Smooth muscle cell (in vitro differentiated cells): ENCODE measurements around the gene RFT1. TPM values are rescaled to one million over a fixed set of nuclear protein-coding genes. Genes with fewer than 3 reads are reported as not detected.

ENCODE experiments used
- DNase-seq: peaks from one replicate; lab custom pipeline; 2025; ENCODE audit not compliant: unreplicated experiment; lab: John Stamatoyannopoulos, UW
- H2AFZ ChIP-seq: fragments of 200-600 bp; sonication (generic); 2 replicates; pipeline ENCODE4 v1.6.0; 2016; ENCODE audit warnings: antibody characterized with exemption, low read depth, mild to moderate bottlenecking
- H3F3A ChIP-seq: fragments of 200-600 bp; sonication (generic); 2 replicates; pipeline ENCODE4 v1.6.0; 2017; ENCODE audit warnings: antibody characterized with exemption, low read depth
- H3K27ac ChIP-seq: fragments of 200-600 bp; sonication (generic); 2 replicates; pipeline ENCODE4 v1.5.1; 2016; ENCODE audit warnings: low read depth, mild to moderate bottlenecking
- H3K27me3 ChIP-seq: fragments of 200-600 bp; sonication (generic); 2 replicates; pipeline ENCODE4 v1.6.1; 2016; ENCODE audit warnings: low read depth, mild to moderate bottlenecking
- H3K36me3 ChIP-seq: fragments of 200-600 bp; sonication (generic); 2 replicates; pipeline ENCODE4 v1.5.1; 2016; ENCODE audit warnings: low read depth
- H3K4me1 ChIP-seq: fragments of 200-600 bp; sonication (generic); 2 replicates; pipeline ENCODE4 v1.5.1; 2016; ENCODE audit warnings: low read depth
- H3K4me2 ChIP-seq: fragments of 200-600 bp; sonication (generic); 2 replicates; pipeline ENCODE4 v1.6.0; 2016; ENCODE audit warnings: mild to moderate bottlenecking
- H3K4me3 ChIP-seq: fragments of 200-600 bp; sonication (generic); 2 replicates; pipeline ENCODE4 v1.5.1; 2016; ENCODE audit warnings: mild to moderate bottlenecking
- H3K79me2 ChIP-seq: fragments of 200-600 bp; sonication (generic); 2 replicates; pipeline ENCODE4 v1.6.0; 2016; ENCODE audit warnings: low read depth, mild to moderate bottlenecking
- H3K9ac ChIP-seq: fragments of 200-600 bp; sonication (generic); 2 replicates; pipeline ENCODE4 v1.6.0; 2016; ENCODE audit warnings: low read depth
- H3K9me3 ChIP-seq: fragments of 200-600 bp; sonication (generic); replicated peaks from 2 replicates; pipeline ENCODE4 v1.5.1; 2016; ENCODE audit warnings: low read depth
- H4K20me1 ChIP-seq: fragments of 200-600 bp; sonication (generic); 2 replicates; pipeline ENCODE4 v1.6.0; 2016; ENCODE audit warnings: low read depth
- CTCF ChIP-seq: fragments of 200-600 bp; sonication (generic); IDR thresholded peaks from 2 replicates; pipeline ENCODE4 v1.5.1; 2017; ENCODE audit warnings: borderline replicate concordance, mild to moderate bottlenecking, antibody characterized with exemption; ENCODE audit not compliant: insufficient read depth, poor library complexity, severe bottlenecking
- WGBS: methylation state at CpG from one replicate; pipeline ENCODE4 v1.1.7; 2016; ENCODE audit warnings: low lambda C conversion rate; 5-methylcytosine and 5-hydroxymethylcytosine counted together
- polyA plus RNA-seq: library from polyadenylated mRNA; unstranded; fragments of >200 nt; fragmentation: Nextera tagmentation; extraction: Ambion mirVana; gene quantifications from 2 replicates; pipeline ENCODE4 v1.2.1, GENCODE V29; 2016
- total RNA-seq: library from RNA; depleted of rRNA; stranded (reverse); fragments of >200 nt; gene quantifications from 2 replicates; pipeline ENCODE4 v1.2.3, GENCODE V29; 2014

Gene RFT1
- total and polyA plus RNA-seq, 2 experiments from 2014 or later = 13.3 to 25.7 TPM

GRCh38 chr3:53111822-53112221 lies 18.4 kb downstream of the RFT1 start:
- Histone ChIP-seq H3K27me3 (no peaks in the 10 kb centered on the region), H4K20me1 (peaks cover 5% of the 10 kb centered on the region), H3F3A (no peaks in the 10 kb centered on the region), H2AFZ (no peak overlapping the region), H3K36me3 (peaks cover 2% of the 10 kb centered on the region), H3K4me3 (no peak overlapping the region), H3K4me1 (no peaks in the 10 kb centered on the region), H3K79me2 (no peaks in the 10 kb centered on the region), H3K4me2 (no peak overlapping the region), H3K27ac (no peak overlapping the region), H3K9ac (no peak overlapping the region), H3K9me3 (no peaks in the 10 kb centered on the region)
- no peak for TF ChIP-seq CTCF
- no peak for DNase-seq
- WGBS = 88% methylated on average over 3 of the region's 3 CpGs

GRCh38 chr3:53109891-53110771 lies 20.1 kb downstream of the RFT1 start:
- Histone ChIP-seq H3K4me3 (no peak overlapping the region), H3K4me1 (no peaks in the 10 kb centered on the region), H3K36me3 (no peaks in the 10 kb centered on the region), H2AFZ (no peak overlapping the region), H3K4me2 (no peak overlapping the region), H4K20me1 (peaks cover 5% of the 10 kb centered on the region), H3K27ac (no peak overlapping the region), H3F3A (no peaks in the 10 kb centered on the region), H3K9ac (no peak overlapping the region), H3K79me2 (no peaks in the 10 kb centered on the region), H3K27me3 (no peaks in the 10 kb centered on the region), H3K9me3 (no peaks in the 10 kb centered on the region)
- peak; percentile 21 for TF ChIP-seq CTCF
- 84% methylated on average over 12 of the region's 12 CpGs for WGBS
- no peak for DNase-seq

- no peak for DNase-seq
- Histone ChIP-seq H3K9me3 (no peaks in the 10 kb centered on the region), H3K9ac (no peak overlapping the region), H3K27me3 (no peaks in the 10 kb centered on the region), H2AFZ (no peak overlapping the region), H3K4me3 (no peak overlapping the region), H3K79me2 (no peaks in the 10 kb centered on the region), H4K20me1 (no peaks in the 10 kb centered on the region), H3K4me2 (no peak overlapping the region), H3F3A (no peaks in the 10 kb centered on the region), H3K4me1 (no peaks in the 10 kb centered on the region), H3K36me3 (no peaks in the 10 kb centered on the region), H3K27ac (no peak overlapping the region)
- 82% methylated on average over 1 of the region's 1 CpG for WGBS
- no peak for TF ChIP-seq CTCF
Measured at GRCh38 chr3:53109190-53109589, 21.0 kb downstream of the RFT1 start.

GRCh38 chr3:53104762-53105161 lies 25.5 kb downstream of the RFT1 start:
- WGBS = 65% methylated on average over 3 of the region's 3 CpGs
- Histone ChIP-seq H3K36me3 (no peaks in the 10 kb centered on the region), H3K4me3 (no peak overlapping the region), H3K4me1 (peaks cover 16% of the 10 kb centered on the region), H2AFZ (no peak overlapping the region), H3K27me3 (no peaks in the 10 kb centered on the region), H3K9me3 (no peaks in the 10 kb centered on the region), H3F3A (no peaks in the 10 kb centered on the region), H3K27ac (no peak overlapping the region), H3K79me2 (no peaks in the 10 kb centered on the region), H3K9ac (no peak overlapping the region), H4K20me1 (no peaks in the 10 kb centered on the region), H3K4me2 (no peak overlapping the region)
- TF ChIP-seq CTCF = no peak
- no peak for DNase-seq
